Panc1 (cell line): ENCODE data around the gene RGS17. TPM values are rescaled to one million over a fixed set of nuclear protein-coding genes. Genes with fewer than 3 reads are reported as not detected.

ENCODE experiments used
- ATAC-seq: fragments of 200-7000 bp; cut with Tn5 transposase; 2 replicates; pipeline ENCODE4 v1.9.1; 2020; ENCODE audit warnings: mild to moderate bottlenecking, moderate library complexity
- BruUV-seq: library from RNA; stranded (reverse); fragments of 400-500 nt; replicated peaks from 2 replicates; lab custom pipeline; 2021; lab: Mats Ljungman, UMichigan
- CTCF ChIA-PET: fragments of 300-600 bp; sonication (Branson Sonifier 250); formaldehyde crosslinking; loops from one replicate; lab custom pipeline; 2022; ENCODE audit warnings: antibody characterized with exemption; lab: Charles Lee
- POLR2A ChIA-PET: fragments of 300-600 bp; sonication (Branson Sonifier 250); formaldehyde crosslinking; loops from one replicate; lab custom pipeline; 2022; ENCODE audit warnings: antibody characterized with exemption; lab: Charles Lee
- DNase-seq: peaks from one replicate; pipeline ENCODE4 v3.0.0-alpha.2; 2010; ENCODE audit warnings: low read depth, low spot score
- H3K27ac ChIP-seq: 2 replicates; pipeline ENCODE4 v1.5.1; 2011; ENCODE audit warnings: mild to moderate bottlenecking, low read length, inconsistent platforms
- H3K27me3 ChIP-seq: fragments of 200-500 bp; sonication (Bioruptor generic); 2 replicates; pipeline ENCODE4 v1.6.0; 2014; ENCODE audit warnings: low read length, inconsistent platforms; ENCODE audit not compliant: control insufficient read depth, insufficient read depth
- H3K36me3 ChIP-seq: fragments of 200-500 bp; sonication (Bioruptor generic); 2 replicates; pipeline ENCODE4 v1.5.1; 2014; ENCODE audit warnings: inconsistent platforms, mild to moderate bottlenecking, low read length, moderate library complexity; ENCODE audit not compliant: control insufficient read depth, insufficient read depth
- H3K4me1 ChIP-seq: 2 replicates; pipeline ENCODE4 v1.5.1; 2011; ENCODE audit warnings: inconsistent platforms, mild to moderate bottlenecking, low read length, moderate library complexity; ENCODE audit not compliant: control insufficient read depth, insufficient read depth
- H3K4me3 ChIP-seq, 2 experiments: 2 replicates each; pipeline ENCODE4 v1.5.1; 2011 to 2012; ENCODE audit warnings: low read depth in 2 of 2, low read length in 2 of 2, mild to moderate bottlenecking in 2 of 2, inconsistent platforms in 1 of 2, moderate library complexity in 1 of 2
- H3K9me3 ChIP-seq: fragments of 200-500 bp; sonication (Bioruptor generic); 2 replicates; pipeline ENCODE4 v1.5.1; 2014; ENCODE audit warnings: low read depth, mild to moderate bottlenecking, inconsistent platforms, low read length, moderate library complexity; ENCODE audit not compliant: control insufficient read depth, insufficient read depth
- TCF7L2 ChIP-seq: IDR thresholded peaks from 2 replicates; pipeline ENCODE4 v1.6.1; 2011; ENCODE audit warnings: mild to moderate bottlenecking, low read depth, low read length, inconsistent platforms
- in situ Hi-C: cut with HindIII; loops from 2 replicates; pipeline ENCODE4 v1.10.0; 2016; ENCODE audit warnings: low sequenced_read_pairs, low pct_unique_long_range_greater_than_20kb
- intact Hi-C: fragments of 100-400 bp; cut with micrococcal nuclease; formaldehyde crosslinking; loops from one replicate; pipeline ENCODE4 v1.10.0; 2022; ENCODE audit not compliant: unreplicated experiment
- total RNA-seq: library from RNA; stranded (reverse); gene quantifications from one replicate; pipeline ENCODE4 v1.2.1, GENCODE V29; 2021; ENCODE audit not compliant: unreplicated experiment
- TF ChIP-seq, protein P1 (sequence below): fragments of 450-650 bp; IDR thresholded peaks from 2 replicates; pipeline ENCODE4 v1.5.1; 2017; ENCODE audit warnings: mild to moderate bottlenecking
- TF ChIP-seq, protein P2 (sequence below), 2 experiments: IDR thresholded peaks; 2 replicates each; pipeline ENCODE4 v1.6.1; 2011 to 2012; ENCODE audit warnings: low read depth in 2 of 2, control low read depth in 1 of 2, low read length in 1 of 2, mild to moderate bottlenecking in 1 of 2, moderate library complexity in 1 of 2; ENCODE audit not compliant: insufficient read depth in 1 of 2

Gene RGS17
- total RNA-seq, 1 experiment from 2014 or later: 8.7 TPM

DNA sequence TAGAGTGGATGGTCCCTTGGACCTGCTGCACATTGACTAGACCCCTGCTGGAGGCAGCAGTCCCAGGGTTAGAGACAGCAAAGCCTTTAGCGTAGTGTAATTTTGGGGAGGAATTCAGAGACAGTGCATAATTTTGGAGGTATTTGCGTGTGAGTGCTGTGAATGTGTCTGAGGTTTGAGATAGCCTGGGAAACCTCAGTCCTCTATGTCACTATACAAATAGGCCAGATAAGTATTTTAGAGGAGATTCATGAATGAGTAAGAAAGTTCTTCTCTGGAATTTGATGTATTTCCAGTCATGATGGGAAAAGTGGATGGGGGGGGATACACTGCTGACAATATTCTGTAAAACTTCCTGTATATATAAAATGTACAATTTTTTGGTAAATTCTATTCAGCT is 102.8 kb downstream of the RGS17 start:
- DNase-seq (no peak), ATAC-seq (no peak)
- H3K4me1 ChIP-seq: no peaks in the 10 kb centered on the region; the same call in 1 of the 2 replicates
- H3K27ac ChIP-seq: no peak overlapping the region
- no peaks in the 10 kb centered on the region for H3K9me3 ChIP-seq
- no TSS peak for BruUV-seq
- TF ChIP-seq, protein P1, sequence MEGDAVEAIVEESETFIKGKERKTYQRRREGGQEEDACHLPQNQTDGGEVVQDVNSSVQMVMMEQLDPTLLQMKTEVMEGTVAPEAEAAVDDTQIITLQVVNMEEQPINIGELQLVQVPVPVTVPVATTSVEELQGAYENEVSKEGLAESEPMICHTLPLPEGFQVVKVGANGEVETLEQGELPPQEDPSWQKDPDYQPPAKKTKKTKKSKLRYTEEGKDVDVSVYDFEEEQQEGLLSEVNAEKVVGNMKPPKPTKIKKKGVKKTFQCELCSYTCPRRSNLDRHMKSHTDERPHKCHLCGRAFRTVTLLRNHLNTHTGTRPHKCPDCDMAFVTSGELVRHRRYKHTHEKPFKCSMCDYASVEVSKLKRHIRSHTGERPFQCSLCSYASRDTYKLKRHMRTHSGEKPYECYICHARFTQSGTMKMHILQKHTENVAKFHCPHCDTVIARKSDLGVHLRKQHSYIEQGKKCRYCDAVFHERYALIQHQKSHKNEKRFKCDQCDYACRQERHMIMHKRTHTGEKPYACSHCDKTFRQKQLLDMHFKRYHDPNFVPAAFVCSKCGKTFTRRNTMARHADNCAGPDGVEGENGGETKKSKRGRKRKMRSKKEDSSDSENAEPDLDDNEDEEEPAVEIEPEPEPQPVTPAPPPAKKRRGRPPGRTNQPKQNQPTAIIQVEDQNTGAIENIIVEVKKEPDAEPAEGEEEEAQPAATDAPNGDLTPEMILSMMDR: no peak
- TF ChIP-seq TCF7L2: no peak
- intact Hi-C loops: no loop called here
- in situ Hi-C loops: no loop called here
- no peak overlapping the region for H3K4me3 ChIP-seq
- ChIA-PET POLR2A (no interaction called here), CTCF (no interaction called here)
- H3K27me3 ChIP-seq: no peaks in the 10 kb centered on the region
- no peaks in the 10 kb centered on the region for H3K36me3 ChIP-seq

DNA sequence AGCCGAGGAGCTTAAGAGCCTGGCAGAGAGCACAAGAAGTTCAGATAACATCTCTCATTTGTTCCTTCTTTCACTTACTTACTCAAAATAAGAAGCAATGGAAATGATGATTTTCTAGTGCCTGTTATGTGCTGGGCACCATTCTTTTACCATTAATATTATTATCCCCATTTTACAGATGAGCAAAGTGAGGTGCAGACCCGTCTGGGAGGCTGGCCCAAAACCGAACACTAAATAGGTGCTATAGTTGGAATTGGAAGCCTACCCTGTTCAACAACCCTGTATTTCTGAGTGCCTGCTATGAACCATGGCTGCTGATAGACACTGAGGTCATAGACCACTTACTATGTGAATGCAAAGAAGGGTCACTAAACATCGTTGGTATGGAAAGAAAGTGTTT is 103.6 kb downstream of the RGS17 start:
- Histone ChIP-seq H3K27me3 (no peaks in the 10 kb centered on the region), H3K27ac (no peak overlapping the region), H3K4me1 (no peaks in the 10 kb centered on the region; the same call in 1 of the 2 replicates), H3K9me3 (no peaks in the 10 kb centered on the region), H3K36me3 (no peaks in the 10 kb centered on the region), H3K4me3 (no peak overlapping the region)
- ATAC-seq: no peak
- ChIA-PET CTCF (no interaction called here), POLR2A (no interaction called here)
- in situ Hi-C loops (no loop called here), intact Hi-C loops (no loop called here)
- BruUV-seq: no TSS peak
- TF ChIP-seq, protein P2, sequence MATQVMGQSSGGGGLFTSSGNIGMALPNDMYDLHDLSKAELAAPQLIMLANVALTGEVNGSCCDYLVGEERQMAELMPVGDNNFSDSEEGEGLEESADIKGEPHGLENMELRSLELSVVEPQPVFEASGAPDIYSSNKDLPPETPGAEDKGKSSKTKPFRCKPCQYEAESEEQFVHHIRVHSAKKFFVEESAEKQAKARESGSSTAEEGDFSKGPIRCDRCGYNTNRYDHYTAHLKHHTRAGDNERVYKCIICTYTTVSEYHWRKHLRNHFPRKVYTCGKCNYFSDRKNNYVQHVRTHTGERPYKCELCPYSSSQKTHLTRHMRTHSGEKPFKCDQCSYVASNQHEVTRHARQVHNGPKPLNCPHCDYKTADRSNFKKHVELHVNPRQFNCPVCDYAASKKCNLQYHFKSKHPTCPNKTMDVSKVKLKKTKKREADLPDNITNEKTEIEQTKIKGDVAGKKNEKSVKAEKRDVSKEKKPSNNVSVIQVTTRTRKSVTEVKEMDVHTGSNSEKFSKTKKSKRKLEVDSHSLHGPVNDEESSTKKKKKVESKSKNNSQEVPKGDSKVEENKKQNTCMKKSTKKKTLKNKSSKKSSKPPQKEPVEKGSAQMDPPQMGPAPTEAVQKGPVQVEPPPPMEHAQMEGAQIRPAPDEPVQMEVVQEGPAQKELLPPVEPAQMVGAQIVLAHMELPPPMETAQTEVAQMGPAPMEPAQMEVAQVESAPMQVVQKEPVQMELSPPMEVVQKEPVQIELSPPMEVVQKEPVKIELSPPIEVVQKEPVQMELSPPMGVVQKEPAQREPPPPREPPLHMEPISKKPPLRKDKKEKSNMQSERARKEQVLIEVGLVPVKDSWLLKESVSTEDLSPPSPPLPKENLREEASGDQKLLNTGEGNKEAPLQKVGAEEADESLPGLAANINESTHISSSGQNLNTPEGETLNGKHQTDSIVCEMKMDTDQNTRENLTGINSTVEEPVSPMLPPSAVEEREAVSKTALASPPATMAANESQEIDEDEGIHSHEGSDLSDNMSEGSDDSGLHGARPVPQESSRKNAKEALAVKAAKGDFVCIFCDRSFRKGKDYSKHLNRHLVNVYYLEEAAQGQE (IDR thresholded peaks at IDR 0.05; ENCODE audit: insufficient read depth in 1 of 2, low read depth in 2 of 2, low read length in 1 of 2): no peak
- no peak for DNase-seq

DNA sequence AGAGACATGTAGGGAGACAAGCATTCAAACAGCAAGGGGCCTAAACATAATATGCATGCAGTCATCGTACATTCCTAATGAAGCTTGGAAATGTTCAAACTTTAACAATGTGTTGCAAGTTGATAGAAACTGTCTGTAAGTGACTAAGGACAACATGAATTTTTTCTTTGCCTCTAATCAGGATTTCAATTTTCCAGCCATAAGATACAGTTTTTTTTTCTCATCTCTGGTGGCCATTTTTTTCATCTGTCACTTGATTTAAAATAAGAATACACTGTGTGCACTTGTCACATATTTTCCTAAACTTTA is 106.4 kb downstream of the RGS17 start:
- in situ Hi-C loops (no loop called here), intact Hi-C loops (loop anchor here (5.0 kb wide), 1 partner anchor 162 kb away; no protein-coding TSS in a partner anchor)
- Histone ChIP-seq H3K9me3 (no peaks in the 10 kb centered on the region), H3K27ac (no peak overlapping the region), H3K36me3 (no peaks in the 10 kb centered on the region), H3K4me3 (no peak overlapping the region), H3K4me1 (no peaks in the 10 kb centered on the region), H3K27me3 (no peaks in the 10 kb centered on the region)
- 0 out of 2 replicates have a peak, but pooled peaks have one; percentile 30 for ATAC-seq
- TF ChIP-seq, protein P1: peak; percentile 54
- TF ChIP-seq, protein P2 (IDR thresholded peaks at IDR 0.05; ENCODE audit: insufficient read depth in 1 of 2, low read depth in 2 of 2, low read length in 1 of 2): no peak
- DNase-seq: no peak
- ChIA-PET CTCF (interaction anchor here (0.7 kb wide), 1 partner anchor 936 kb away, joined by 6 read pairs; no protein-coding TSS in a partner anchor), POLR2A (no interaction called here)
- BruUV-seq: no TSS peak
